PC-3 (cell line): ENCODE measurements around the gene MARCHF9. TPM values are rescaled to one million over a fixed set of nuclear protein-coding genes. Genes with fewer than 3 reads are reported as not detected.

ENCODE experiments used
- ATAC-seq: fragments of 200-7000 bp; cut with Tn5 transposase; 2 replicates; pipeline ENCODE4 v1.9.1; 2020; ENCODE audit warnings: mild to moderate bottlenecking, moderate library complexity
- BruUV-seq: library from RNA; stranded (reverse); fragments of 400-500 nt; replicated peaks from 2 replicates; lab custom pipeline; 2021; lab: Mats Ljungman, UMichigan
- CTCF ChIA-PET: fragments of 300-600 bp; sonication (Branson Sonifier 250); formaldehyde crosslinking; loops from one replicate; lab custom pipeline; 2022; ENCODE audit warnings: antibody characterized with exemption; lab: Charles Lee
- POLR2A ChIA-PET: fragments of 300-600 bp; sonication (Branson Sonifier 250); formaldehyde crosslinking; loops from one replicate; lab custom pipeline; 2022; ENCODE audit warnings: antibody characterized with exemption; ENCODE audit not compliant: unreplicated experiment; lab: Charles Lee
- DNase-seq: peaks from one replicate; pipeline ENCODE4 v3.0.0-alpha.2; 2015
- H2AFZ ChIP-seq: fragments of 300-600 bp; sonication (generic); 2 replicates; pipeline ENCODE4 v1.6.0; 2016; ENCODE audit warnings: antibody characterized with exemption, low read length
- H3F3A ChIP-seq: fragments of 300-600 bp; sonication (generic); one replicate; pipeline ENCODE4 v1.6.0; 2017; ENCODE audit warnings: antibody characterized with exemption, low read length, control low read depth, mild to moderate bottlenecking; ENCODE audit not compliant: unreplicated experiment
- H3K27ac ChIP-seq: fragments of 300-600 bp; sonication (generic); 2 replicates; pipeline ENCODE4 v1.5.1; 2016; ENCODE audit warnings: mild to moderate bottlenecking, low read length
- H3K27me3 ChIP-seq: fragments of 300-600 bp; sonication (generic); 2 replicates; pipeline ENCODE4 v1.6.1; 2016; ENCODE audit warnings: low read length, mixed read lengths
- H3K36me3 ChIP-seq: fragments of 300-600 bp; sonication (generic); 2 replicates; pipeline ENCODE4 v1.6.1; 2016; ENCODE audit warnings: low read depth, mixed run types, low read length, mixed read lengths
- H3K4me1 ChIP-seq: fragments of 300-600 bp; sonication (generic); 2 replicates; pipeline ENCODE4 v1.5.1; 2016; ENCODE audit warnings: low read length; ENCODE audit not compliant: insufficient read depth
- H3K4me2 ChIP-seq: fragments of 300-600 bp; sonication (generic); 2 replicates; pipeline ENCODE4 v1.6.0; 2016; ENCODE audit warnings: low read length
- H3K4me3 ChIP-seq: fragments of 300-600 bp; sonication (generic); 2 replicates; pipeline ENCODE4 v1.5.1; 2016; ENCODE audit warnings: mild to moderate bottlenecking, low read length, mixed read lengths
- H3K79me2 ChIP-seq: fragments of 300-600 bp; sonication (generic); 2 replicates; pipeline ENCODE4 v1.6.1; 2017; ENCODE audit warnings: low read length, mixed read lengths
- H3K9ac ChIP-seq: fragments of 300-600 bp; sonication (generic); 2 replicates; pipeline ENCODE4 v1.6.0; 2016; ENCODE audit warnings: mild to moderate bottlenecking, low read length
- H3K9me2 ChIP-seq: fragments of 300-600 bp; sonication (generic); replicated peaks from 2 replicates; pipeline ENCODE4 v1.6.1; 2016; ENCODE audit warnings: mixed run types, low read length, mixed read lengths
- H3K9me3 ChIP-seq: fragments of 300-600 bp; sonication (generic); 2 replicates; pipeline ENCODE4 v1.6.1; 2016; ENCODE audit warnings: low read length, mixed read lengths
- H4K20me1 ChIP-seq: fragments of 300-600 bp; sonication (generic); 2 replicates; pipeline ENCODE4 v1.6.1; 2016; ENCODE audit warnings: low read length, mixed read lengths
- EZH2 ChIP-seq: fragments of 300-600 bp; sonication (generic); IDR thresholded peaks from one replicate; pipeline ENCODE4 v1.6.1; 2017; ENCODE audit warnings: antibody characterized with exemption, mild to moderate bottlenecking, low read length; ENCODE audit not compliant: unreplicated experiment
- EZH2phosphoT487 ChIP-seq: fragments of 300-600 bp; sonication (generic); IDR thresholded peaks from 2 replicates; pipeline ENCODE4 v1.6.1; 2018; ENCODE audit warnings: mild to moderate bottlenecking, antibody characterized with exemption, low read length, borderline replicate concordance
- intact Hi-C: fragments of 100-400 bp; cut with micrococcal nuclease; formaldehyde crosslinking; loops from 2 replicates; pipeline ENCODE4 v1.9.0; 2023
- total RNA-seq: library from RNA; depleted of rRNA; stranded (reverse); fragments of >200 nt; gene quantifications from 2 replicates; pipeline ENCODE4 v1.2.3, GENCODE V29; 2014
- TF ChIP-seq, protein P1 (sequence below): fragments of 300-600 bp; sonication (generic); conservative IDR thresholded peaks from 2 replicates; pipeline ENCODE4 v1.5.1; 2017; ENCODE audit warnings: antibody characterized with exemption, low read depth, mild to moderate bottlenecking, low read length

MARCHF9 gene
- total RNA-seq, 1 experiment from 2014 or later: 13.4 TPM

DNA sequence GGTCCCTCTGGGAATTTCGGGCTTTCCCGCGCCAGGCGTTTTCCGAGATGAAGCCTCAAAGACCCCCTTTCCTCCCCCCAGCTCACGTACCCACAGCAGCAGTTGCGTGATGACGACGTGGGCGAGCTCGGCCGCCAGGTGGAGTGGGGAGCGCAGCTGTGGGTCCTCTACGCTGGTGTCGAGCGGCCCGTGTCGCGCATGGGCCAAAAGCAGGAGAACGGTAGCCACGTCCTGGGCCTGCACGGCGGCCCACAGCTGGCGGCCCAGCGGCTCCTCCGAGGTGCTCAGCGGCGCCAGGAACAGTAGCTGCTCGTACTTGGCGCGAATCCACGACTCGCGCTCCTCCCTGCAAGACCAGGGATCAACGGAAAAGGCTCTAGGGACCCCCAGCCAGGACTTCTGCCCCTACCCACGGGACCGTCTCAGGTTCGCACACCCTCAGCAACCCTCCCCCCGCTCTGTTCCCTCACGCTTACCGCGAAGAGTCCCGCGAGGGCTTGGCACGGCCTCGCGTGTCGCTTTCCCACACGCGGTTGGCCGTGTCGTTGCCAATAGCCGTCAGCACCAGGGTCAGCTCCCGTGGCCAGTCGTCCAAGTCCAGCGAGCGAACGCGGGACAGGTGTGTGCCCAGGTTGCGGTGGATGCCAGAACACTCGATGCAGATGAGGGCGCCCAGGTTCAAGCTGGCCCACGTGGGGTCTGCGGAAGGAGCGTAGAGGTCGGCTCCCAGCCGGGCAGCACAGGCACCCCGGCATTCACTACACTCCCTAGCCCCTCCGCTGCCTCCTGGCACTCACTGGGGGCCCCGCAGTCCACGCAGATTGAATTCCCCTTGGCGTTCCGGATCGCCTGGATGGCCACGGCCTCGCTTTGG is 27.8 kb upstream of the MARCHF9 start:
- peak; percentile 31 for ATAC-seq
- no peak overlapping the region for H3K27ac ChIP-seq
- ChIA-PET POLR2A (interaction anchor here (0.7 kb wide), 1 partner anchor 40 kb away, joined by 5 read pairs; no protein-coding TSS in a partner anchor), CTCF (interaction anchor here (0.8 to 1.5 kb wide), 3 partner anchors 9 to 203 kb away, joined by 3 to 9 read pairs (median 3); partner anchors contain the start of gene TSPAN31)
- no peaks in the 10 kb centered on the region for H3K79me2 ChIP-seq
- H2AFZ ChIP-seq: peak overlapping the region; percentile 100
- no peaks in the 10 kb centered on the region for H3K9me2 ChIP-seq
- TF ChIP-seq, protein P1, sequence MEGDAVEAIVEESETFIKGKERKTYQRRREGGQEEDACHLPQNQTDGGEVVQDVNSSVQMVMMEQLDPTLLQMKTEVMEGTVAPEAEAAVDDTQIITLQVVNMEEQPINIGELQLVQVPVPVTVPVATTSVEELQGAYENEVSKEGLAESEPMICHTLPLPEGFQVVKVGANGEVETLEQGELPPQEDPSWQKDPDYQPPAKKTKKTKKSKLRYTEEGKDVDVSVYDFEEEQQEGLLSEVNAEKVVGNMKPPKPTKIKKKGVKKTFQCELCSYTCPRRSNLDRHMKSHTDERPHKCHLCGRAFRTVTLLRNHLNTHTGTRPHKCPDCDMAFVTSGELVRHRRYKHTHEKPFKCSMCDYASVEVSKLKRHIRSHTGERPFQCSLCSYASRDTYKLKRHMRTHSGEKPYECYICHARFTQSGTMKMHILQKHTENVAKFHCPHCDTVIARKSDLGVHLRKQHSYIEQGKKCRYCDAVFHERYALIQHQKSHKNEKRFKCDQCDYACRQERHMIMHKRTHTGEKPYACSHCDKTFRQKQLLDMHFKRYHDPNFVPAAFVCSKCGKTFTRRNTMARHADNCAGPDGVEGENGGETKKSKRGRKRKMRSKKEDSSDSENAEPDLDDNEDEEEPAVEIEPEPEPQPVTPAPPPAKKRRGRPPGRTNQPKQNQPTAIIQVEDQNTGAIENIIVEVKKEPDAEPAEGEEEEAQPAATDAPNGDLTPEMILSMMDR: peak; percentile 33
- no peak for TF ChIP-seq EZH2
- H3K36me3 ChIP-seq: no peaks in the 10 kb centered on the region
- H3K4me2 ChIP-seq: peak overlapping the region; percentile 92
- peak overlapping the region; percentile 91 for H3K4me3 ChIP-seq
- H3F3A ChIP-seq: no peaks in the 10 kb centered on the region
- H4K20me1 ChIP-seq: no peaks in the 10 kb centered on the region
- no peaks in the 10 kb centered on the region for H3K27me3 ChIP-seq
- no peak for DNase-seq
- H3K4me1 ChIP-seq: peaks cover 4% of the 10 kb centered on the region; the same call in 1 of the 2 replicates
- H3K9me3 ChIP-seq: no peaks in the 10 kb centered on the region
- BruUV-seq: TSS peak; percentile 32
- H3K9ac ChIP-seq: peak overlapping the region; percentile 86
- intact Hi-C loops: no loop called here

DNA sequence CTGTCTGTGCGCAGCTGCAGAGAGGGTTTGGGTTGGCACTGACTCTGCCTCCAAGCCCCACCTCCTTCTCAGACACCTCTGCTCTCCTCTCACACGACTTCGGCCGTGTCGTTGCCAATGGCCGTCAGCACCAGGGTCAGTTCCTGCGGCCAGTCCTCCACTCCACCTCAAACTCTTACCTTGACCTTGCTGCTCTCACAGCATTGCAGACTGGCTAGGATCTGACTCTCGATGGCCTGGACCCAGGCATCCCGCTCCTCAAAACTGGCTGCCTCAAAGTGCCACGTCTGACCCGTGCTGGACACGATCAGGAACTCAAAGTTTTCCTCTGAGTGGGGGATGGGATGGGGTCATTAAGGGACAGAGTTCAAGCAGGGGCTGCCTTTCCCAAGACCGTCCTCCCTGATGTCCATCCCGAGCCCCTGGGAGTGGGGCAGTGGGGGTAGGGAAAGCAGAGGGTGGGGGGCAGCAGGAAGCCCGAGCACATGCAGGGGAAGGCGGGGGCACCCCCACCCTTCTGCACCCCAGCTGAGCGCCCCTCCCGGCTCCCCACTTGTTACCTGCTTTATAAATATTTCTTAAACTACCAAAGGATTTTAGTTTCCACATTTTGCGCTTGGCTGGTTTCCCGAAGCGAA is 27.0 kb upstream of the MARCHF9 start:
- ChIA-PET POLR2A (no interaction called here), CTCF (no interaction called here)
- H3K4me3 ChIP-seq: no peak overlapping the region
- no peaks in the 10 kb centered on the region for H3K27me3 ChIP-seq
- H3F3A ChIP-seq: no peaks in the 10 kb centered on the region
- no peak overlapping the region for H3K27ac ChIP-seq
- no peaks in the 10 kb centered on the region for H3K9me2 ChIP-seq
- H3K9me3 ChIP-seq: no peaks in the 10 kb centered on the region
- BruUV-seq: no TSS peak
- intact Hi-C loops: no loop called here
- peaks cover 4% of the 10 kb centered on the region; the same call in 1 of the 2 replicates for H3K4me1 ChIP-seq
- ATAC-seq (no peak), DNase-seq (no peak)
- TF ChIP-seq, protein P1: no peak
- no peak for TF ChIP-seq EZH2
- TF ChIP-seq EZH2phosphoT487: no peak
- no peak overlapping the region for H3K4me2 ChIP-seq
- H4K20me1 ChIP-seq: no peaks in the 10 kb centered on the region
- H3K79me2 ChIP-seq: no peaks in the 10 kb centered on the region
- no peaks in the 10 kb centered on the region for H3K36me3 ChIP-seq
- H3K9ac ChIP-seq: no peak overlapping the region
- H2AFZ ChIP-seq: no peak overlapping the region
